ENCODE measurements around the gene AGAP2.

The AGAP2 gene

GRCh38 chr12:57779736-57780135, 41.2 kb upstream of the AGAP2 start:
- Histone ChIP-seq H2BK5ac (ENCODE audit: low read depth, low read length, poor library complexity) (no peak overlapping the region), H3K14ac (ENCODE audit: low read length) (no peak overlapping the region), H3K79me1 (ENCODE audit: low read length) (peaks cover 3% of the 10 kb centered on the region), H2BK120ac (ENCODE audit: insufficient read depth, low read length, poor library complexity) (no peak overlapping the region), H3K4me2 (ENCODE audit: low read length) (no peak overlapping the region), H3K27ac (ENCODE audit: low read depth, low read length) (no peak overlapping the region), H3K4ac (ENCODE audit: low read depth, low read length) (no peak overlapping the region), H3K4me1 (ENCODE audit: control insufficient read depth in 1 of 2, insufficient read depth in 2 of 2, low read length in 2 of 2) (peaks cover 0 to 3% of the 10 kb centered on the region in 2 experiments), H3K36me3 (ENCODE audit: control insufficient read depth in 1 of 2, insufficient read depth in 2 of 2, low read length in 2 of 2) (no peaks in the 10 kb centered on the region), H3K9ac (ENCODE audit: low read length) (no peak overlapping the region), H4K91ac (ENCODE audit: low read depth, low read length) (no peak overlapping the region), H3K27me3 (ENCODE audit: insufficient read depth, low read length) (no peaks in the 10 kb centered on the region), H2BK12ac (ENCODE audit: low read length) (no peak overlapping the region), H3K18ac (ENCODE audit: low read length) (no peak overlapping the region), H4K8ac (ENCODE audit: low read depth, low read length) (no peak overlapping the region), H3K23ac (ENCODE audit: low read length) (no peak overlapping the region), H3K4me3 (ENCODE audit: low read depth, low read length) (no peak overlapping the region), H3K79me2 (ENCODE audit: control insufficient read depth, insufficient read depth, low read length, poor library complexity) (peaks cover 7% of the 10 kb centered on the region), H4K12ac (ENCODE audit: low read depth, low read length) (no peak overlapping the region), H2AFZ (ENCODE audit: insufficient read depth, low read length, poor library complexity) (no peak overlapping the region), H2AK5ac (ENCODE audit: low read length) (no peak overlapping the region), H3K9me3 (ENCODE audit: insufficient read depth, low read depth, low read length) (no peaks in the 10 kb centered on the region)
- WGBS (ENCODE audit: extremely low coverage, insufficient coverage, insufficient read length), result no CpG with 5 or more reads among the region's 1 CpG
- DNase-seq, result no peak

GRCh38 chr12:57777911-57778310, 39.4 kb upstream of the AGAP2 start:
- H3K4me3 ChIP-seq (ENCODE audit: low read depth, low read length), result no peak overlapping the region
- H3K79me2 ChIP-seq (ENCODE audit: control insufficient read depth, insufficient read depth, low read length, poor library complexity), result peaks cover 4% of the 10 kb centered on the region
- H3K9me3 ChIP-seq (ENCODE audit: insufficient read depth, low read depth, low read length), result no peaks in the 10 kb centered on the region
- no peak overlapping the region for H3K23ac ChIP-seq (ENCODE audit: low read length)
- H3K14ac ChIP-seq (ENCODE audit: low read length), result no peak overlapping the region
- no peak overlapping the region for H3K18ac ChIP-seq (ENCODE audit: low read length)
- no peak overlapping the region for H2AFZ ChIP-seq (ENCODE audit: insufficient read depth, low read length, poor library complexity)
- H3K27ac ChIP-seq (ENCODE audit: low read depth, low read length), result no peak overlapping the region
- H2BK120ac ChIP-seq (ENCODE audit: insufficient read depth, low read length, poor library complexity), result no peak overlapping the region
- H4K91ac ChIP-seq (ENCODE audit: low read depth, low read length), result no peak overlapping the region
- H2BK12ac ChIP-seq (ENCODE audit: low read length), result no peak overlapping the region
- DNase-seq, result no peak
- no peak overlapping the region for H3K9ac ChIP-seq (ENCODE audit: low read length)
- H4K12ac ChIP-seq (ENCODE audit: low read depth, low read length), result no peak overlapping the region
- H3K4me2 ChIP-seq (ENCODE audit: low read length), result no peak overlapping the region
- no peak overlapping the region for H2AK5ac ChIP-seq (ENCODE audit: low read length)
- peaks cover 0 to 1% of the 10 kb centered on the region in 2 experiments for H3K4me1 ChIP-seq (ENCODE audit: control insufficient read depth in 1 of 2, insufficient read depth in 2 of 2, low read length in 2 of 2)
- H3K4ac ChIP-seq (ENCODE audit: low read depth, low read length), result no peak overlapping the region
- no peaks in the 10 kb centered on the region for H3K27me3 ChIP-seq (ENCODE audit: insufficient read depth, low read length)
- no peak overlapping the region for H4K8ac ChIP-seq (ENCODE audit: low read depth, low read length)
- no peaks in the 10 kb centered on the region for H3K36me3 ChIP-seq (ENCODE audit: control insufficient read depth in 1 of 2, insufficient read depth in 2 of 2, low read length in 2 of 2)
- peaks cover 4% of the 10 kb centered on the region for H3K79me1 ChIP-seq (ENCODE audit: low read length)
- no CpG with 5 or more reads among the region's 7 CpGs for WGBS (ENCODE audit: extremely low coverage, insufficient coverage, insufficient read length)
- no peak overlapping the region for H2BK5ac ChIP-seq (ENCODE audit: low read depth, low read length, poor library complexity)

GRCh38 chr12:57777367-57777766, 38.8 kb upstream of the AGAP2 start:
- no peak overlapping the region for H2BK120ac ChIP-seq (ENCODE audit: insufficient read depth, low read length, poor library complexity)
- no peak overlapping the region for H3K23ac ChIP-seq (ENCODE audit: low read length)
- no peak overlapping the region for H4K8ac ChIP-seq (ENCODE audit: low read depth, low read length)
- no peak overlapping the region for H3K4me3 ChIP-seq (ENCODE audit: low read depth, low read length)
- no peak overlapping the region for H3K27ac ChIP-seq (ENCODE audit: low read depth, low read length)
- H3K9me3 ChIP-seq (ENCODE audit: insufficient read depth, low read depth, low read length), result no peaks in the 10 kb centered on the region
- no peaks in the 10 kb centered on the region for H3K27me3 ChIP-seq (ENCODE audit: insufficient read depth, low read length)
- no peak overlapping the region for H4K12ac ChIP-seq (ENCODE audit: low read depth, low read length)
- no peak overlapping the region for H2AFZ ChIP-seq (ENCODE audit: insufficient read depth, low read length, poor library complexity)
- H3K9ac ChIP-seq (ENCODE audit: low read length), result no peak overlapping the region
- H2BK5ac ChIP-seq (ENCODE audit: low read depth, low read length, poor library complexity), result no peak overlapping the region
- peaks cover 0 to 2% of the 10 kb centered on the region in 2 experiments for H3K4me1 ChIP-seq (ENCODE audit: control insufficient read depth in 1 of 2, insufficient read depth in 2 of 2, low read length in 2 of 2)
- no peaks in the 10 kb centered on the region for H3K36me3 ChIP-seq (ENCODE audit: control insufficient read depth in 1 of 2, insufficient read depth in 2 of 2, low read length in 2 of 2)
- no peak overlapping the region for H3K18ac ChIP-seq (ENCODE audit: low read length)
- H3K79me2 ChIP-seq (ENCODE audit: control insufficient read depth, insufficient read depth, low read length, poor library complexity), result peaks cover 4% of the 10 kb centered on the region
- no peak overlapping the region for H4K91ac ChIP-seq (ENCODE audit: low read depth, low read length)
- H3K79me1 ChIP-seq (ENCODE audit: low read length), result peaks cover 6% of the 10 kb centered on the region
- WGBS (ENCODE audit: extremely low coverage, insufficient coverage, insufficient read length), result no CpG with 5 or more reads among the region's 7 CpGs
- DNase-seq, result no peak
- H3K14ac ChIP-seq (ENCODE audit: low read length), result no peak overlapping the region
- H2AK5ac ChIP-seq (ENCODE audit: low read length), result no peak overlapping the region
- H3K4ac ChIP-seq (ENCODE audit: low read depth, low read length), result no peak overlapping the region
- no peak overlapping the region for H2BK12ac ChIP-seq (ENCODE audit: low read length)
- H3K4me2 ChIP-seq (ENCODE audit: low read length), result no peak overlapping the region

DNA sequence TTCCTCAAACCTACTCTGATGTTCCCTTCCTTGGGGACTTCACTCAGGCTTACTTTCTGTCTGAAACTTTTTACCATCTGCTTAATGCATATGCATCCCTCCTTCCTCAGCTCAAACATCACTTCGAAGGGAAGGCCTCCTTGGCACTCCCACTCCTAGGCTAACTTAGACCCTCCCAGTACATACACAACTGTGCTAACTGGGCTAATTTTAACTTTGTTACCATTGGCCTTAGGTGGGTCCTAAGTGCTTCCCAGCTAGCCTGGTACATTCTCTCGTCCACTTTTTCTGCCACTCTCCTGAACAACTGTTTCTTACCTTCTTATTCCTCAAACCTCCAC, 37.7 kb upstream of the AGAP2 start:
- H2AK5ac ChIP-seq (ENCODE audit: low read length), result no peak overlapping the region
- no peak overlapping the region for H3K4ac ChIP-seq (ENCODE audit: low read depth, low read length)
- no peak overlapping the region for H4K91ac ChIP-seq (ENCODE audit: low read depth, low read length)
- WGBS (ENCODE audit: extremely low coverage, insufficient coverage, insufficient read length), result no CpG with 5 or more reads among the region's 2 CpGs
- H3K4me2 ChIP-seq (ENCODE audit: low read length), result no peak overlapping the region
- H3K79me2 ChIP-seq (ENCODE audit: control insufficient read depth, insufficient read depth, low read length, poor library complexity), result peaks cover 7% of the 10 kb centered on the region
- no peak for DNase-seq
- H4K8ac ChIP-seq (ENCODE audit: low read depth, low read length), result no peak overlapping the region
- H2AFZ ChIP-seq (ENCODE audit: insufficient read depth, low read length, poor library complexity), result no peak overlapping the region
- H3K79me1 ChIP-seq (ENCODE audit: low read length), result peaks cover 11% of the 10 kb centered on the region
- H3K9me3 ChIP-seq (ENCODE audit: insufficient read depth, low read depth, low read length), result no peaks in the 10 kb centered on the region
- no peak overlapping the region for H2BK120ac ChIP-seq (ENCODE audit: insufficient read depth, low read length, poor library complexity)
- no peak overlapping the region for H2BK5ac ChIP-seq (ENCODE audit: low read depth, low read length, poor library complexity)
- no peak overlapping the region for H3K9ac ChIP-seq (ENCODE audit: low read length)
- H3K14ac ChIP-seq (ENCODE audit: low read length), result no peak overlapping the region
- H3K23ac ChIP-seq (ENCODE audit: low read length), result no peak overlapping the region
- peaks cover 2 to 4% of the 10 kb centered on the region in 2 experiments for H3K4me1 ChIP-seq (ENCODE audit: control insufficient read depth in 1 of 2, insufficient read depth in 2 of 2, low read length in 2 of 2)
- no peak overlapping the region for H3K4me3 ChIP-seq (ENCODE audit: low read depth, low read length)
- no peak overlapping the region for H3K18ac ChIP-seq (ENCODE audit: low read length)
- no peaks in the 10 kb centered on the region for H3K36me3 ChIP-seq (ENCODE audit: control insufficient read depth in 1 of 2, insufficient read depth in 2 of 2, low read length in 2 of 2)
- no peak overlapping the region for H4K12ac ChIP-seq (ENCODE audit: low read depth, low read length)
- H2BK12ac ChIP-seq (ENCODE audit: low read length), result no peak overlapping the region
- no peak overlapping the region for H3K27ac ChIP-seq (ENCODE audit: low read depth, low read length)
- no peaks in the 10 kb centered on the region for H3K27me3 ChIP-seq (ENCODE audit: insufficient read depth, low read length)

Data from trophoblast cell (in vitro differentiated cells and primary cell).